IPS-NIHi7 (cell line): Measurements from ENCODE around the gene PHF21B.

Source experiments
- DNase-seq: peaks from one replicate; pipeline ENCODE4 v3.0.0; 2012; ENCODE audit warnings: mixed read lengths; ENCODE audit errors: extremely low spot score

The PHF21B gene

GRCh38 chr22:44894321-44894720, 115.5 kb downstream of the PHF21B start:
- DNase-seq = no peak

- no peak for DNase-seq
These were observed 116.1 kb downstream of the PHF21B start for GRCh38 chr22:44893731-44894080.

- no peak for DNase-seq
These were observed 116.7 kb downstream of the PHF21B start for GRCh38 chr22:44892803-44893730.

GRCh38 chr22:44892243-44892642, 117.6 kb downstream of the PHF21B start:
- DNase-seq = no peak

- no peak for DNase-seq
These were observed 118.0 kb downstream of the PHF21B start for GRCh38 chr22:44891791-44892190.

- DNase-seq = no peak
These were observed 118.5 kb downstream of the PHF21B start for GRCh38 chr22:44891293-44891747.

- no peak for DNase-seq
These were observed 119.2 kb downstream of the PHF21B start for GRCh38 chr22:44890416-44891292.

GRCh38 chr22:44889255-44889878, 120.4 kb downstream of the PHF21B start:
- peak; percentile 62 for DNase-seq

- peak; percentile 73 for DNase-seq
These were observed 121.1 kb downstream of the PHF21B start for GRCh38 chr22:44888491-44889254.

- DNase-seq = no peak
These were observed 121.9 kb downstream of the PHF21B start for GRCh38 chr22:44887941-44888366.

- DNase-seq = no peak
These were observed 123.9 kb downstream of the PHF21B start for GRCh38 chr22:44885806-44886360.

GRCh38 chr22:44884968-44885805, 124.6 kb downstream of the PHF21B start:
- no peak for DNase-seq

- DNase-seq = no peak
These were observed 125.2 kb downstream of the PHF21B start for GRCh38 chr22:44884562-44884961.

GRCh38 chr22:44883011-44883421, 126.8 kb downstream of the PHF21B start:
- no peak for DNase-seq

GRCh38 chr22:44882226-44882905, 127.4 kb downstream of the PHF21B start:
- DNase-seq = no peak

GRCh38 chr22:44881624-44882023, 128.2 kb downstream of the PHF21B start:
- DNase-seq = no peak

- no peak for DNase-seq
These were observed 129.1 kb downstream of the PHF21B start for GRCh38 chr22:44880610-44881290.

GRCh38 chr22:44879301-44879680, 130.5 kb downstream of the PHF21B start:
- no peak for DNase-seq
